Activated naive CD4-positive, alpha-beta T cell treated with anti-CD3 and anti-CD28 coated beads, Interleukin-2, amount 50 U/mL, for 16 hours (primary cell): ENCODE data around the gene PDZD7.
A peak's percentile ranks its signal among the peaks of the same experiment; 100 is the strongest.

Experiments
- DNase-seq: peaks from one replicate; pipeline ENCODE4 v3.0.0-alpha.2; 2020

Gene PDZD7

GRCh38 chr10:101060951-101061623, 30.2 kb upstream of the PDZD7 start:
- peak; percentile 91 for DNase-seq

- peak; percentile 89 for DNase-seq
Measured at GRCh38 chr10:101060036-101060950, 29.4 kb upstream of the PDZD7 start.

- DNase-seq = no peak
Measured at GRCh38 chr10:101056365-101057151, 25.6 kb upstream of the PDZD7 start.

- no peak for DNase-seq
Measured at GRCh38 chr10:101055411-101055810, 24.5 kb upstream of the PDZD7 start.

- no peak for DNase-seq
Measured at GRCh38 chr10:101054876-101055275, 23.9 kb upstream of the PDZD7 start.

GRCh38 chr10:101054351-101054750, 23.4 kb upstream of the PDZD7 start:
- DNase-seq = no peak

- DNase-seq = no peak
Measured at GRCh38 chr10:101053516-101053915, 22.6 kb upstream of the PDZD7 start.

- no peak for DNase-seq
Measured at GRCh38 chr10:101052285-101052684, 21.4 kb upstream of the PDZD7 start.

GRCh38 chr10:101050208-101051069, 19.5 kb upstream of the PDZD7 start:
- DNase-seq = peak; percentile 78

- DNase-seq = no peak
Measured at GRCh38 chr10:101047961-101048892, 17.3 kb upstream of the PDZD7 start.

- no peak for DNase-seq
Measured at GRCh38 chr10:101047268-101047667, 16.3 kb upstream of the PDZD7 start.

- DNase-seq = no peak
Measured at GRCh38 chr10:101046332-101047238, 15.7 kb upstream of the PDZD7 start.

GRCh38 chr10:101044117-101044516, 13.2 kb upstream of the PDZD7 start:
- no peak for DNase-seq

- DNase-seq = no peak
Measured at GRCh38 chr10:101043363-101043707, 12.4 kb upstream of the PDZD7 start.

- DNase-seq = peak; percentile 85
Measured at GRCh38 chr10:101042667-101043362, 11.9 kb upstream of the PDZD7 start.

- DNase-seq = no peak
Measured at GRCh38 chr10:101042118-101042517, 11.2 kb upstream of the PDZD7 start.

- peak; percentile 75 for DNase-seq
Measured at GRCh38 chr10:101041252-101041761, 10.4 kb upstream of the PDZD7 start.

GRCh38 chr10:101040851-101041250, 9.9 kb upstream of the PDZD7 start:
- DNase-seq = no peak

GRCh38 chr10:101040061-101040460, 9.1 kb upstream of the PDZD7 start:
- no peak for DNase-seq
